Endothelial cell (in vitro differentiated cells): Measurements from ENCODE around the gene NEGR1. TPM values are rescaled to one million over a fixed set of nuclear protein-coding genes. Genes with fewer than 3 reads are reported as not detected.

Source experiments
- DNase-seq: peaks from one replicate; pipeline ENCODE4 v3.0.0; 2021; ENCODE audit warnings: low spot score
- H3K27ac Mint-ChIP-seq: one replicate; pipeline ENCODE4 v1.8.0; 2021; ENCODE audit warnings: mixed read lengths, inconsistent platforms; ENCODE audit not compliant: unreplicated experiment
- H3K27me3 Mint-ChIP-seq: one replicate; pipeline ENCODE4 v1.8.0; 2021; ENCODE audit warnings: mild to moderate bottlenecking, moderate library complexity, mixed read lengths, inconsistent platforms; ENCODE audit not compliant: unreplicated experiment
- H3K36me3 Mint-ChIP-seq: one replicate; pipeline ENCODE4 v1.8.0; 2021; ENCODE audit warnings: mild to moderate bottlenecking, low read depth, mixed read lengths, inconsistent platforms; ENCODE audit not compliant: unreplicated experiment
- H3K4me1 Mint-ChIP-seq: one replicate; pipeline ENCODE4 v1.8.0; 2021; ENCODE audit warnings: mild to moderate bottlenecking, mixed read lengths, inconsistent platforms; ENCODE audit not compliant: unreplicated experiment
- H3K4me3 Mint-ChIP-seq: one replicate; pipeline ENCODE4 v1.8.0; 2021; ENCODE audit warnings: mild to moderate bottlenecking, mixed read lengths, inconsistent platforms; ENCODE audit not compliant: unreplicated experiment
- H3K9me3 Mint-ChIP-seq: one replicate; pipeline ENCODE4 v1.8.0; 2021; ENCODE audit warnings: mixed read lengths, inconsistent platforms; ENCODE audit not compliant: unreplicated experiment
- CTCF ChIP-seq: fragments of 200-600 bp; sonication (generic); IDR thresholded peaks from one replicate; pipeline ENCODE4 v1.5.0; 2021; ENCODE audit warnings: antibody characterized with exemption; ENCODE audit not compliant: unreplicated experiment
- total RNA-seq: library from RNA; stranded (reverse); fragmentation: NEBNext Ultra II Directional; extraction: Animal tissue kit (Norgen Biotek cat#: 25700); gene quantifications from one replicate; pipeline ENCODE4 v1.2.1, GENCODE V29; 2021; ENCODE audit not compliant: unreplicated experiment

Gene NEGR1
- total RNA-seq, 1 donor from 2014 or later: 2.9 TPM

DNA sequence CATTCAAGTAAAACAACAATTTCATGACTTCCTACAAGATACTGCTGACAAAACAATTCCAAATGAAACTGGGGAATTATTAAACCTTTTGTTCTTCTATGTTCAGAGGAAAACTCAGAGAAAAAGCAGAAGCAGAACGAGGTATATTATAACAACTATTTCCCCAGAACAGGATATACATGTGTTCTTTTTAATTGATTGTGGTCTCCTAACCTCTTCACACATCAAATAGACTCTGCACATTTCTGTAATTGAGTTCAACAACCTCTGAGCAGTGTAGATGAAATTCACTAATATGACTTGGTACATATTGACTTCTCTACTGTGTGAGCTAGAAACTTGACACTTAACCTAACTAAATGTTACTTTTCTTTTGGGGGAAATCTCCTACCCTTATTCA, 584.2 kb downstream of the NEGR1 start:
- Mint-ChIP-seq H3K27ac (no peak overlapping the region), H3K4me3 (no peak overlapping the region), H3K27me3 (no peaks in the 10 kb centered on the region), H3K4me1 (no peaks in the 10 kb centered on the region), H3K36me3 (no peaks in the 10 kb centered on the region), H3K9me3 (no peaks in the 10 kb centered on the region)
- DNase-seq: no peak
- no peak for TF ChIP-seq CTCF

DNA sequence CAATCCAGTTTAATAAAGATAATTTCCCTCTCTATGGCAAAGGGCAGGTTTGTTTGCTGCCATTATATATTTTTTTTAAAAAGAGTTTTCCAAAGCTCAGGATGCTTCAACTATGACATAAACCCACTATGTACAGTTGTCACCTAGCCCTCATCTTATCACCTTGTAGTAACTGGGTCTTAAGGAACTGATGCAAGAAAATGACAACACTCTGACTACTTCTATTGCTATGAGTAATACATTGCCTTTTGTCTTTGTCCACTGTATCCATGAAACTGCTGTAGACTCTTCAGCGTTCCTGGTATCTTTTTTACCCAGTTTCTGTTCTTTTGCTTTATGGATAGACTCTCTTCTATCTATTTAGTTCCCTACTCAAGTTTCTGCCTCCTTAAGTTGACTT, 586.5 kb downstream of the NEGR1 start:
- H3K4me3 Mint-ChIP-seq: no peak overlapping the region
- no peaks in the 10 kb centered on the region for H3K27me3 Mint-ChIP-seq
- H3K36me3 Mint-ChIP-seq: no peaks in the 10 kb centered on the region
- H3K9me3 Mint-ChIP-seq: no peaks in the 10 kb centered on the region
- no peaks in the 10 kb centered on the region for H3K4me1 Mint-ChIP-seq
- TF ChIP-seq CTCF: no peak
- H3K27ac Mint-ChIP-seq: no peak overlapping the region
- DNase-seq: no peak

- H3K9me3 Mint-ChIP-seq: no peaks in the 10 kb centered on the region
- no peak for TF ChIP-seq CTCF
- DNase-seq: no peak
- H3K27ac Mint-ChIP-seq: no peak overlapping the region
- H3K36me3 Mint-ChIP-seq: no peaks in the 10 kb centered on the region
- no peak overlapping the region for H3K4me3 Mint-ChIP-seq
- no peaks in the 10 kb centered on the region for H3K27me3 Mint-ChIP-seq
- H3K4me1 Mint-ChIP-seq: no peaks in the 10 kb centered on the region
These were observed 587.3 kb downstream of the NEGR1 start for GRCh38 chr1:71695084-71695483.

GRCh38 chr1:71693581-71693980, 588.8 kb downstream of the NEGR1 start:
- Mint-ChIP-seq H3K27ac (no peak overlapping the region), H3K36me3 (no peaks in the 10 kb centered on the region), H3K27me3 (no peaks in the 10 kb centered on the region), H3K9me3 (no peaks in the 10 kb centered on the region), H3K4me1 (no peaks in the 10 kb centered on the region), H3K4me3 (no peak overlapping the region)
- DNase-seq: no peak
- TF ChIP-seq CTCF: no peak

DNA sequence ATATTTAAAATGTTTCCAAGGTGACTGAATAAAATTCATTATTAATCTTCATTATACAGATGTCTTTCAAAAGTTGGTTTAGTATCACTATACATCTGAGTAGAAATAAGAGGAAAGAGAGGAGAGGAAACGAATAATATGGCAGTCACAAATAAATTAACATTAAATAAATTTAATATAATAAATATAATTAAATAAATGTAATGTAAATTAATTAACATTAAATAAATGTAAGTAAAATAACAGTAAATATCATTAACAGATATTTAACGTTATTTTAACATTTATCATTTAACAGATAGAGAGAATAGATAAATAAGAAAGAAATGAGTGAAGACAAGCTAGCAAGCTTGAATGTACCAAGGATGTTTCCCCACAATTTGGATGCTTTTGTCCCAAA, 592.7 kb downstream of the NEGR1 start:
- Mint-ChIP-seq H3K36me3 (no peaks in the 10 kb centered on the region), H3K9me3 (no peaks in the 10 kb centered on the region)
- no peak for TF ChIP-seq CTCF

More for the DNA sequence above, 592.7 kb downstream of the NEGR1 start:
- Mint-ChIP-seq H3K4me3 (no peak overlapping the region), H3K27ac (no peak overlapping the region), H3K4me1 (no peaks in the 10 kb centered on the region), H3K27me3 (no peaks in the 10 kb centered on the region)
- DNase-seq: no peak
